HEK293T (cell line): ENCODE measurements around the gene SNED1.

Experiments used
- CTCF ChIA-PET: fragments of 350-600 bp; formaldehyde crosslinking; extraction: SDS; loops from one replicate; lab custom pipeline; 2021; ENCODE audit warnings: antibody characterized with exemption, inconsistent platforms; lab: Yijun Ruan, JAX
- POLR2A ChIA-PET: fragments of 350-600 bp; formaldehyde crosslinking; extraction: SDS; loops from one replicate; lab custom pipeline; 2020; ENCODE audit warnings: antibody characterized with exemption, inconsistent platforms; lab: Yijun Ruan, JAX
- DNase-seq: peaks from one replicate; pipeline ENCODE4 v3.0.0; 2012; ENCODE audit warnings: mixed read lengths; ENCODE audit errors: extremely low spot score
- ARNT ChIP-seq: fragments of 450-650 bp; IDR thresholded peaks from 2 replicates; pipeline ENCODE4 v1.6.1; 2017; ENCODE audit warnings: mild to moderate bottlenecking
- BHLHE40 ChIP-seq: fragments of 450-650 bp; IDR thresholded peaks from 2 replicates; pipeline ENCODE4 v1.6.1; 2016; ENCODE audit warnings: mild to moderate bottlenecking, moderate library complexity, borderline replicate concordance
- CTBP1 ChIP-seq: fragments of 450-650 bp; IDR thresholded peaks from 2 replicates; pipeline ENCODE4 v1.6.1; 2016; ENCODE audit warnings: borderline replicate concordance
- ELF4 ChIP-seq: fragments of 450-650 bp; IDR thresholded peaks from 2 replicates; pipeline ENCODE4 v1.6.1; 2017; ENCODE audit warnings: antibody characterized with exemption
- FOXA1 ChIP-seq: fragments of 450-650 bp; IDR thresholded peaks from 2 replicates; pipeline ENCODE4 v1.6.1; 2016; ENCODE audit warnings: mild to moderate bottlenecking
- FOXK2 ChIP-seq: fragments of 450-650 bp; IDR thresholded peaks from 2 replicates; pipeline ENCODE4 v1.6.1; 2016; ENCODE audit warnings: mild to moderate bottlenecking
- FOXM1 ChIP-seq: fragments of 450-650 bp; IDR thresholded peaks from 2 replicates; pipeline ENCODE4 v1.6.1; 2017; ENCODE audit warnings: mild to moderate bottlenecking, borderline replicate concordance
- HDGF ChIP-seq: fragments of 450-650 bp; IDR thresholded peaks from 2 replicates; pipeline ENCODE4 v1.6.1; 2017; ENCODE audit warnings: antibody characterized with exemption, borderline replicate concordance
- L3MBTL2 ChIP-seq: fragments of 450-650 bp; conservative IDR thresholded peaks from 2 replicates; pipeline ENCODE4 v1.6.1; 2016; ENCODE audit warnings: mild to moderate bottlenecking
- LEF1 ChIP-seq: fragments of 450-650 bp; IDR thresholded peaks from 2 replicates; pipeline ENCODE4 v1.6.1; 2017; ENCODE audit warnings: mild to moderate bottlenecking, borderline replicate concordance
- NFRKB ChIP-seq: fragments of 450-650 bp; IDR thresholded peaks from 2 replicates; pipeline ENCODE4 v1.6.1; 2016; ENCODE audit warnings: mild to moderate bottlenecking, moderate library complexity
- SP1 ChIP-seq: fragments of 450-650 bp; IDR thresholded peaks from 2 replicates; pipeline ENCODE4 v1.6.1; 2017
- SUZ12 ChIP-seq: fragments of 450-650 bp; IDR thresholded peaks from 2 replicates; pipeline ENCODE4 v1.6.1; 2016; ENCODE audit warnings: mild to moderate bottlenecking
- TARDBP ChIP-seq: fragments of 450-650 bp; IDR thresholded peaks from 2 replicates; pipeline ENCODE4 v1.6.1; 2016
- ZNF384 ChIP-seq: fragments of 450-650 bp; IDR thresholded peaks from 2 replicates; pipeline ENCODE4 v1.6.1; 2016
- TF ChIP-seq, protein P1 (sequence below): fragments of 450-650 bp; IDR thresholded peaks from 2 replicates; pipeline ENCODE4 v1.6.1; 2016

Gene SNED1

DNA sequence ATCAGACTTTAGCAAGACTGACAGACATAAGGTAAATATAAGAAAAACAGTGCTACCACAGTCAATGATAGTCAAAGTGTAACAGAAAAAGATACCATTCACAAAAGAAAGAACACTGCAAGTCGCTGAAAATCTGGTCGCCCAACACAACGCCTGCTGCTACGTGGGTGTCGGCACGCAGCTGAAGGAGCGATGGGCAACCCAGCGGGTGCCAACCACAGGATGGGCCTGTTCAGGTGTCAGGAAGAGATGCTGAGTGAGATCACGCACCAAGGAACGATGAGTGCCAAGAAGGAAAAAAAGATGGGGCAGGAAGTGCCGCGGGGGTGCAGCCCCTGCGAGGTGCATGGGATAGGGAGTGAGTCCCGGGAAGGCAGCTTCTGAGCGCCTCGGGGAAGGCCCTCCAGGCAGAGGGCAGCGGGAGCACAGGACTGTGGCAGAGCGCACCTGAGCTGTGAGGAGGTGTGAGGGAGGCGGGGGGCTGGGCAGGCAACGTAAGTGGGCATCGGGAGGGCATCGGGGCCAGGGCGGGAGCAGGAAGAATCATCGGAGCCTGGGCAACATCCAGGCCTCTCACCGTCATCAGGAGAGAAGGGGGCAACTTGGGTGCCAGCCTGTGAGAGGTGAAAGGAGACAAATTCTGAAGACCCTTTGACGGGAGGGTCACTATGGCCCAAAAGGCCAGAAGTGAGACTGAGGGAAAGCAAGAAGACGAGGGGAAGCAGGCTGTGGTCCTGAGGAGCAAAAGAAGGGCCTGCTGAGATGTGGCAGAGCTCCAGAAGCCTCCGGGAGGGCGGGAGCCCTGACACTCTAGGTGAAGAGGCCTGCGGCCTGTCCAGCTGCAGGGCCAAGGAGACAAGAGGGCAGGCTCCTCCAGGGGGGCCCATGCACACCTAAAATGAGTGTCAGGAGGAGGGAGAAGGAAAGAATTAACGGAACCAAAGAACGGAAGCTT lies 118.5 kb downstream of the SNED1 start:
- POLR2A ChIA-PET, result interaction anchor here (1.3 kb wide), 1 partner anchor 15 kb away, joined by 4 read pairs; the partner anchor contains the start of gene MTERF4
- DNase-seq, result no peak
- CTCF ChIA-PET, result no interaction called here
- TF ChIP-seq ZNF384 (no peak), BHLHE40 (no peak), FOXM1 (no peak), LEF1 (no peak), SUZ12 (no peak), HDGF (no peak), ELF4 (no peak), NFRKB (no peak), SP1 (no peak), ARNT (no peak), FOXA1 (no peak), CTBP1 (no peak), FOXK2 (no peak), L3MBTL2 (no peak), TARDBP (no peak)
- TF ChIP-seq, protein P1, sequence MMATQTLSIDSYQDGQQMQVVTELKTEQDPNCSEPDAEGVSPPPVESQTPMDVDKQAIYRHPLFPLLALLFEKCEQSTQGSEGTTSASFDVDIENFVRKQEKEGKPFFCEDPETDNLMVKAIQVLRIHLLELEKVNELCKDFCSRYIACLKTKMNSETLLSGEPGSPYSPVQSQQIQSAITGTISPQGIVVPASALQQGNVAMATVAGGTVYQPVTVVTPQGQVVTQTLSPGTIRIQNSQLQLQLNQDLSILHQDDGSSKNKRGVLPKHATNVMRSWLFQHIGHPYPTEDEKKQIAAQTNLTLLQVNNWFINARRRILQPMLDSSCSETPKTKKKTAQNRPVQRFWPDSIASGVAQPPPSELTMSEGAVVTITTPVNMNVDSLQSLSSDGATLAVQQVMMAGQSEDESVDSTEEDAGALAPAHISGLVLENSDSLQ, result no peak

DNA sequence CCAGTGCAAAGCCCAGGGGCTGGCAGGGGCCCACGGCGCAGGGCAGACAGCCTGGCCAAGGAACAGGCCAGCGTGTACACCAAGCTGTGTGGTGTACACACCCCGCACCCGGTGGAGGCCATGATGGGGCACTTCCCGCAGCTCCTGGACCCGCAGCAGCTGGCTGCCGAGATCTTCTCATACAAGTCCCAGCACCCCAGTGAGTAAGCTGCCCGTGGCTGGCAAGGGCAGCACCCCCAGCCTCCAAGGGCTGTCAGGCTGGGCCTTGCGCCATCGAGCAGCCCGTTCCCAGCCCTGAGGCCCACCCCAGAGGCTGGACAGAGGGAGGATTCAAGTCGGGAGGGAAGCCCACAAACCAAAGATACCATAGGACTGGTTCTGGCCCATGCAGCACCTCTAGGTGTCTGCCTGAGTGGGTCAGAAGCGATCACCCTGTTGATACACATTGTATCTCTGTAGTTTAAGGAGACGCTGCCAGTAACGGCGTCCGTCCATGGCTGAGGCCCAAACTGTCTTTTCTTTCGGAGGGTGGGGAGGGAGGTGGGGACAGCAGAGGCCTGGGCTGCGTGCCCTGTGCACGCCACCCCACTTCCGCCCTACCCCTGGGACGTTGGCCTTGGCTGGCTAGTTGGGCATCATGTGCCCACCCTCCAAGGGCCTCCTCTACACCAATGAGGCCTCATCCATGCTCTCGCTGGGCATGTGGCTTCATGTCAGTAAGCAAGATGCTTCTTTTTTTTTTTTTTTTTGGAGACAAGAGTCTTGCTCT lies 120.5 kb downstream of the SNED1 start:
- no peak for DNase-seq
- TF ChIP-seq FOXM1 (no peak), CTBP1 (no peak), LEF1 (no peak), L3MBTL2 (no peak), NFRKB (no peak), FOXA1 (no peak), FOXK2 (no peak), ZNF384 (no peak)
- TF ChIP-seq, protein P1, result no peak
- ChIA-PET POLR2A (interaction anchor here (1.3 kb wide), 1 partner anchor 17 kb away, joined by 4 read pairs; the partner anchor contains the start of gene MTERF4), CTCF (no interaction called here)

DNA sequence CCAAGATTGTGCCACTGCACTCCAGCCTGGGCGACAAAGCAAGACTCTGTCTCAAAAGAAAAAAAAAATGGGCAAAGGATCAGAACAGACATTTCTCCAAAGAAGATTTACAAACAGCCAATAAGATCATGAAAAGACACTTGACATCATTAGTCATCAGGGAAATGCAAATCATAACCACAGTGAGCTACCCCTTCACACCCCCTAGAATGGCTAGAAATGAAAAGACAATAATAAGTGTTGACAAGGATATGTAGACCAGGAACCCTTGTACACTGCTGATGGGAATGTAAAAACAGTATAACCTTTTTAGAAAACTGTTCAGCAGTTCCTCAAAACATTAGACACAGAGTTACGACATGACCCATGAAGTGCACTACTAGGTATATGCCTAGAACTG lies 122.0 kb downstream of the SNED1 start:
- TF ChIP-seq ZNF384, result no peak
- no peak for TF ChIP-seq TARDBP
- TF ChIP-seq ARNT, result no peak
- no peak for TF ChIP-seq FOXM1
- TF ChIP-seq NFRKB, result no peak
- no peak for TF ChIP-seq SUZ12
- no peak for TF ChIP-seq L3MBTL2
- CTCF ChIA-PET, result no interaction called here
- POLR2A ChIA-PET, result no interaction called here
- no peak for DNase-seq

DNA sequence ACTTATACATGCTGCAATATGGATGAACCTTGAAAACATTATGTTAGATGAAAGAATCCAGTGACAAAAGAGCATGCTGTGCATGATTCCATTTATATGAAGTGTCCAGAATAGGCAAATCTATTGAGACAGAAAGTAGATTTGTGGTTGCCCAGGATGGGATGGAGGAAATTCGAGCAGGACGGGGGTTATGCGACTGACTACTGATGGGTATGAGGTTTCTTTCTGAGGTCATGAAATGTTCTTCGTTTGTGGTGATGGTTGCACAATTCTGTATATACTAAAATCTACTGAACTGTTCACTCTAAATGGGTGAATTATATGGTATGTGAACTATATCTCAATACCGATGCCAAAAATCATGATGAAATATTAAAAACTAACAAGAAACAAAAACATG lies 122.6 kb downstream of the SNED1 start:
- ChIA-PET CTCF (no interaction called here), POLR2A (no interaction called here)
- no peak for DNase-seq
- TF ChIP-seq CTBP1 (no peak), TARDBP (no peak), HDGF (no peak), NFRKB (no peak), L3MBTL2 (no peak), SP1 (no peak), SUZ12 (no peak), BHLHE40 (no peak), ZNF384 (no peak), ARNT (no peak), ELF4 (no peak), FOXA1 (no peak), LEF1 (no peak), FOXM1 (no peak)
- TF ChIP-seq, protein P1, result no peak

DNA sequence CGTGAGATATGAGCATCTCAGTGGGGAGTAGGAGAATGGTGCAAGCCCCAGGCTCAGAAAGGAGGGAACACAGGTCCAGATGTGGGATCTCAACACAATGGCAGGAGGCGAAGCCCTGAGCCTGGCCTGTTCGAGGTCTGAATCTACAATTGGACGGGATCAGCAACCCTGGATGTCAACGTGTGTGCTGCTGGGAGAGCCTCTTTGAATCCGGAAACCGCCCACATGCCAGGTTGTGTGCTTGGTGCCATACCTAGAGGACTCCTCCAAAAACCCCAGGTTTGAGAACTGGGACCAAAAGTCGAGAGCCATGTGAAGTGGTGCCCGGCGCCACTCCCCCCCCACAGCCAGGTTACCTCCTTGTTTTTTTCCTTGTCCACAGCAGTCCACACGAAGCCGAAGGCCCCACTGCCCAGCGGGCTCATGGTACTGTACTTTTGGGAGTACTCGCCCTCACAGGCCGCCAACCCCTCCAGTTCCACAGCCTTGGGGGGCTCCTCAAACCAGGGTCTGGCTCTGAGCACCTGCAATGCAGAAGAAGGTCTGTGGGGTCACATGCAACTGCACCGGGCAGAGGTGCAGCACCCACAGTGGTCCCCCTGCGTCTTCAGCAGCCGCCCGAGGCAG lies 124.1 kb downstream of the SNED1 start:
- CTCF ChIA-PET, result no interaction called here
- POLR2A ChIA-PET, result no interaction called here
- TF ChIP-seq LEF1 (no peak), ARNT (no peak), FOXK2 (no peak), TARDBP (no peak), FOXM1 (no peak), FOXA1 (no peak), SP1 (no peak), BHLHE40 (no peak), L3MBTL2 (no peak), CTBP1 (no peak)
- TF ChIP-seq, protein P1, result no peak
- DNase-seq, result no peak
